OCI-LY1 (cell line): Measurements from ENCODE around the gene CSNK1G2.

Experiments used
- H2AFZ ChIP-seq: fragments of 200-600 bp; sonication (generic), shearing (Covaris generic); 2 replicates; pipeline ENCODE4 v1.6.0; 2014; ENCODE audit warnings: antibody characterized with exemption, mild to moderate bottlenecking, low read length
- H3F3A ChIP-seq: fragments of 200-600 bp; sonication (generic), shearing (Covaris generic); 2 replicates; pipeline ENCODE4 v1.6.0; 2014; ENCODE audit warnings: mild to moderate bottlenecking, antibody characterized with exemption, low read length, moderate library complexity; ENCODE audit not compliant: insufficient read depth
- H3K27ac ChIP-seq: fragments of 200-600 bp; sonication (generic); 2 replicates; pipeline ENCODE4 v1.5.1; 2014; ENCODE audit warnings: low read length, mixed run types, mild to moderate bottlenecking, low read depth; ENCODE audit not compliant: poor library complexity, severe bottlenecking
- H3K27me3 ChIP-seq: fragments of 200-600 bp; sonication (generic); 2 replicates; pipeline ENCODE4 v1.6.0; 2014; ENCODE audit warnings: antibody characterized with exemption, mild to moderate bottlenecking, low read length, moderate library complexity; ENCODE audit not compliant: insufficient read depth
- H3K36me3 ChIP-seq: fragments of 200-600 bp; sonication (generic); 2 replicates; pipeline ENCODE4 v1.6.1; 2014; ENCODE audit warnings: mild to moderate bottlenecking, antibody characterized with exemption, low read length, moderate library complexity, mixed read lengths; ENCODE audit not compliant: insufficient read depth
- H3K4me1 ChIP-seq: fragments of 200-600 bp; sonication (generic); 2 replicates; pipeline ENCODE4 v1.5.1; 2014; ENCODE audit warnings: mild to moderate bottlenecking, low read length, moderate library complexity; ENCODE audit not compliant: insufficient read depth, severe bottlenecking
- H3K4me2 ChIP-seq: fragments of 200-600 bp; sonication (generic), shearing (Covaris generic); 2 replicates; pipeline ENCODE4 v1.6.1; 2014; ENCODE audit warnings: low read length
- H3K4me3 ChIP-seq: fragments of 200-600 bp; sonication (generic); 2 replicates; pipeline ENCODE4 v1.5.1; 2014; ENCODE audit warnings: low read length, low read depth, mild to moderate bottlenecking, mixed read lengths; ENCODE audit not compliant: poor library complexity, severe bottlenecking
- H3K79me2 ChIP-seq: fragments of 200-600 bp; shearing (Covaris generic); 2 replicates; pipeline ENCODE4 v1.6.1; 2016; ENCODE audit warnings: mixed run types, low read length, mixed read lengths; ENCODE audit not compliant: insufficient read depth
- H3K9ac ChIP-seq: fragments of 200-600 bp; sonication (generic), shearing (Covaris generic); 2 replicates; pipeline ENCODE4 v1.6.1; 2014; ENCODE audit warnings: mild to moderate bottlenecking, low read length, mixed read lengths
- H3K9me2 ChIP-seq: fragments of 200-600 bp; sonication (generic), shearing (Covaris generic); 2 replicates; pipeline ENCODE4 v1.6.1; 2014; ENCODE audit warnings: low read depth, mild to moderate bottlenecking, low read length, mixed read lengths
- H3K9me3 ChIP-seq: fragments of 200-600 bp; shearing (Covaris generic); 2 replicates; pipeline ENCODE4 v1.6.1; 2014; ENCODE audit warnings: low read length, mixed read lengths
- H4K20me1 ChIP-seq: fragments of 200-600 bp; sonication (generic), shearing (Covaris generic); 2 replicates; pipeline ENCODE4 v1.6.0; 2016; ENCODE audit warnings: mild to moderate bottlenecking, low read length; ENCODE audit not compliant: insufficient read depth
- EZH2 ChIP-seq: fragments of 200-600 bp; sonication (generic), shearing (Covaris generic); IDR thresholded peaks from 2 replicates; pipeline ENCODE4 v1.8.0; 2017; ENCODE audit warnings: borderline replicate concordance, mixed run types, mild to moderate bottlenecking, antibody characterized with exemption, low read length, moderate library complexity, mixed read lengths
- TF ChIP-seq, protein P1 (sequence below): fragments of 200-600 bp; sonication (generic), shearing (Covaris generic); IDR thresholded peaks from 2 replicates; pipeline ENCODE4 v1.5.1; 2017; ENCODE audit warnings: mild to moderate bottlenecking, antibody characterized with exemption, low read length, moderate library complexity, mixed read lengths

The CSNK1G2 gene

DNA sequence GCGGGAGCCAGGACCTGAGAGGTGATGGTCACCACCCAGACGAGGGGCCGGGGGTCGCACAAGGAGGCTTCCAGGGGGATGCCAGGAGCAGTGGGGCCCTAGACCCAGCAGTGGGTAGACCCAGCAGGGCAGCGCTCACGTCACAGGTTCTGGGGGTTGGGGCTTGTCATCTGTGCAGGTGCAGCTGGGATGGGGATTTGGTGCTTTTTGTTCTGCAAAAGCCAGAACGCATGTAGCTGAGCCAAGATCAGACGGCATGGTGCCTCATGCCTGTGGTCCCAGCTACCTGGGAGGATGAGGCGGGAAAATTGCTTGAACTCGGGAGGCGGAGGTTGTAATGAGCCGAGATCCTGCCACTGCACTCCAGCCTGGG lies 15.1 kb downstream of the CSNK1G2 start:
- H3F3A ChIP-seq: no peaks in the 10 kb centered on the region
- H3K4me1 ChIP-seq: peaks cover 11% of the 10 kb centered on the region
- no peak overlapping the region for H3K27ac ChIP-seq
- H3K9ac ChIP-seq: no peak overlapping the region
- TF ChIP-seq EZH2: no peak
- TF ChIP-seq, protein P1, sequence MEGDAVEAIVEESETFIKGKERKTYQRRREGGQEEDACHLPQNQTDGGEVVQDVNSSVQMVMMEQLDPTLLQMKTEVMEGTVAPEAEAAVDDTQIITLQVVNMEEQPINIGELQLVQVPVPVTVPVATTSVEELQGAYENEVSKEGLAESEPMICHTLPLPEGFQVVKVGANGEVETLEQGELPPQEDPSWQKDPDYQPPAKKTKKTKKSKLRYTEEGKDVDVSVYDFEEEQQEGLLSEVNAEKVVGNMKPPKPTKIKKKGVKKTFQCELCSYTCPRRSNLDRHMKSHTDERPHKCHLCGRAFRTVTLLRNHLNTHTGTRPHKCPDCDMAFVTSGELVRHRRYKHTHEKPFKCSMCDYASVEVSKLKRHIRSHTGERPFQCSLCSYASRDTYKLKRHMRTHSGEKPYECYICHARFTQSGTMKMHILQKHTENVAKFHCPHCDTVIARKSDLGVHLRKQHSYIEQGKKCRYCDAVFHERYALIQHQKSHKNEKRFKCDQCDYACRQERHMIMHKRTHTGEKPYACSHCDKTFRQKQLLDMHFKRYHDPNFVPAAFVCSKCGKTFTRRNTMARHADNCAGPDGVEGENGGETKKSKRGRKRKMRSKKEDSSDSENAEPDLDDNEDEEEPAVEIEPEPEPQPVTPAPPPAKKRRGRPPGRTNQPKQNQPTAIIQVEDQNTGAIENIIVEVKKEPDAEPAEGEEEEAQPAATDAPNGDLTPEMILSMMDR: no peak
- H4K20me1 ChIP-seq: no peaks in the 10 kb centered on the region
- no peaks in the 10 kb centered on the region for H3K27me3 ChIP-seq
- H3K9me2 ChIP-seq: no peaks in the 10 kb centered on the region
- no peaks in the 10 kb centered on the region for H3K79me2 ChIP-seq
- H3K4me2 ChIP-seq: no peak overlapping the region
- H3K9me3 ChIP-seq: no peaks in the 10 kb centered on the region
- no peak overlapping the region for H3K4me3 ChIP-seq
- H3K36me3 ChIP-seq: peaks cover 18% of the 10 kb centered on the region; the same call in 1 of the 2 replicates
- H2AFZ ChIP-seq: no peak overlapping the region

DNA sequence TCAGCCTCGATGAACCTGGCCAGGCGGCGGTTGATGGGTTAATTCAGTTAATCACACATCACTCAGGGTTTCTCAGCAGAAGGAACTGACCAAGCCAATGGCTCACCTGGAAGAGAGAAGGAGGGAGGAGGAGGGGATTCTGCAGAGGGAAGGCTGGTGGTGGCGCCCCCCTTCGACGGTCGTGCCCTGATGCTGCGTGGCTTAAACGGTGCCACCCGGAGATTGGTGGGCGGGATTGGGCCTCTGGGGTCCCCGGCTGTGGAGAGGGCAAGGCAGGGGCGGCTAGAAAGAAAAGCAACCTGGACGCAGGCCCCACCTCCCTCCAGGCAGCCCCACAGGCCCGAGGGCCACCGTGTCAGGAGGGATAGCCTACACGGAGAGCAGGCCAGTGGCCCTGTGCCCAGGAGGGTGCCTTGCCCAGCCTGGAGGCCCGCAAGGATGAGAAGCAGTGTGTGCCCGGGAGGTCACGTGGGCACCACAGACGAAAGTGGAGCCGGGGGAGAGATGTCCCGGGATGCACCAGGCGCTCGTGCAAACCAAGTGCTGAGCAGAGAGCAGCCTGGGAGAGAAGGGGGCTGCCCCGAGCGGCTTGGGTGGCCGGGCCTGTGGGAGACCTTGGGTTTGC lies 16.0 kb downstream of the CSNK1G2 start:
- Histone ChIP-seq H3K9me3 (no peaks in the 10 kb centered on the region), H3K27me3 (no peaks in the 10 kb centered on the region), H3K4me3 (no peak overlapping the region), H3K36me3 (peaks cover 23% of the 10 kb centered on the region; the same call in 1 of the 2 replicates), H3K4me2 (no peak overlapping the region), H3K4me1 (peaks cover 11% of the 10 kb centered on the region), H3K27ac (no peak overlapping the region), H2AFZ (no peak overlapping the region), H3F3A (no peaks in the 10 kb centered on the region), H3K9ac (no peak overlapping the region), H3K79me2 (no peaks in the 10 kb centered on the region), H4K20me1 (no peaks in the 10 kb centered on the region), H3K9me2 (no peaks in the 10 kb centered on the region)
- TF ChIP-seq, protein P1: no peak
- no peak for TF ChIP-seq EZH2

DNA sequence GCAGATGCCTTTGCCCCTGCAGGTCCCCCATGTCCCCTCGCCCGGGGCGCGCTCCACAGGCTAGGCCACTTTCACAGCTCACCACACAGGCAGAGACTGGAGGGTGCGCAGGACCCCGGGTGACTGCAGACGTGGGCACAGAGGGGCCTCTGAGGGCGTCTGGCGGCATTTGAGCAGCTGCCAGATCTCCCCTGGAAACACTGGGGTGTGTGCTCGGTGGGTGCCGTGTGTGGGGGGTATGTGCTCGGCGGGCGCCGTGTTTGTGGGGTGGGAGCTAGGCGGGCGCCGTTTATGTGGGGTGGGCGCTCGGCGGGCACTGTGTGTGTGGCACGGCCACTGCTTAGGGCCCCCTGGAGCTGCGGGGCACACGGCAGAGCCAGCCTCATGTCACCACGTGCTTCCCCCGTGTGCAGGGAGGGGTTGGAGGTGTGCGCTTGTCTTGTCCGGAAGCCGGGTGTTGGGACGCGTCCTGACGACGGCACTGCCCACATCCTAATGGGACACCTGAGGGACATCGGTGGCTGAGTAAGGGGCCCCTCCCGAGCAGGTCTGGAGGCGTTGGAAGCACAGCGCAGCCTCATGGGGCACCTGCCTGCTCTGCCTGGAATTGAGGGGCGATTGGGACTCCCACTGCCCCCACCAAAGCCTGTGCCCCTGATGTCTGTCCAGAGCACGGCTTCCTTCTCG lies 16.7 kb downstream of the CSNK1G2 start:
- H3K9me2 ChIP-seq: no peaks in the 10 kb centered on the region
- H3K79me2 ChIP-seq: no peaks in the 10 kb centered on the region
- H4K20me1 ChIP-seq: no peaks in the 10 kb centered on the region
- no peak overlapping the region for H3K4me2 ChIP-seq
- no peak overlapping the region for H3K27ac ChIP-seq
- H3K27me3 ChIP-seq: no peaks in the 10 kb centered on the region
- no peak overlapping the region for H3K4me3 ChIP-seq
- no peak overlapping the region for H2AFZ ChIP-seq
- H3K36me3 ChIP-seq: peaks cover 21% of the 10 kb centered on the region
- peaks cover 11% of the 10 kb centered on the region for H3K4me1 ChIP-seq
- no peaks in the 10 kb centered on the region for H3K9me3 ChIP-seq
- H3F3A ChIP-seq: no peaks in the 10 kb centered on the region
- H3K9ac ChIP-seq: no peak overlapping the region
- TF ChIP-seq, protein P1: no peak
- TF ChIP-seq EZH2: no peak
